Heart right ventricle (tissue), 16 donors: ENCODE results near the gene GGACT. TPM values are rescaled to one million over a fixed set of nuclear protein-coding genes. Genes with fewer than 3 reads are reported as not detected.
A peak's percentile ranks its signal among the peaks of the same experiment; 100 is the strongest.

ENCODE experiments used
- ATAC-seq, 8 donors: fragments of 200-7000 bp; cut with Tn5 transposase; one replicate each; pipeline ENCODE4 v1.9.1; 2020; ENCODE audit warnings: mild to moderate bottlenecking in 8 of 8, moderate library complexity in 8 of 8, moderate number of reproducible peaks in 1 of 8
- DNase-seq, 2 donors: peaks; one replicate each; pipeline ENCODE4 v3.0.0-alpha.2; 2020
- H3K27ac ChIP-seq, 10 donors: fragments of 200-600 bp; sonication (generic) in 2 of 10; one replicate each; pipeline versions ENCODE4 v1.5.0 to v1.8.0; 2020 to 2022; ENCODE audit warnings: mild to moderate bottlenecking in 3 of 10
- H3K27me3 ChIP-seq, 7 donors: fragments of 200-600 bp; one replicate each; pipeline ENCODE4 v1.8.0; 2021 to 2022; ENCODE audit warnings: mild to moderate bottlenecking in 2 of 7
- H3K36me3 ChIP-seq, 9 donors: fragments of 200-600 bp; sonication (generic) in 1 of 9; one replicate each; pipeline versions ENCODE4 v1.5.0 to v1.8.0; 2020 to 2022; ENCODE audit warnings: mild to moderate bottlenecking in 2 of 9
- H3K4me1 ChIP-seq, 9 donors: fragments of 200-600 bp; sonication (generic) in 1 of 9; one replicate each; pipeline versions ENCODE4 v1.5.0 to v1.8.0; 2020 to 2022; ENCODE audit warnings: mild to moderate bottlenecking in 4 of 9
- H3K4me3 ChIP-seq, 10 donors: fragments of 200-600 bp; sonication (generic) in 2 of 10; one replicate each; pipeline versions ENCODE4 v1.5.0 to v1.8.0; 2020 to 2022; ENCODE audit warnings: mild to moderate bottlenecking in 7 of 10, moderate library complexity in 2 of 10
- H3K9me3 ChIP-seq, 11 donors: fragments of 200-600 bp in 10 of 11; sonication (generic) in 2 of 11; one replicate each; pipeline versions ENCODE4 v1.5.0 to v1.8.0; 2013 to 2022; ENCODE audit warnings: mild to moderate bottlenecking in 2 of 11, control low read depth in 1 of 11, moderate library complexity in 1 of 11
- WGBS, 2 donors: extraction: QIAGEN DNeasy Blood & Tissue Kit; methylation state at CpG; one replicate each; pipeline ENCODE4 v1.1.7; 2013; ENCODE audit warnings: inconsistent platforms in 1 of 2; 5-methylcytosine and 5-hydroxymethylcytosine counted together
- intact Hi-C, 10 donors: fragments of 100-400 bp; cut with DNase I; formaldehyde crosslinking; loops; one replicate each; pipeline versions ENCODE4 v1.11.1 to v1.14.2; 2022
- polyA plus RNA-seq, 2 donors: library from polyadenylated mRNA; stranded (reverse); fragments of 200-250 nt; gene quantifications; one replicate each; pipeline ENCODE4 v1.2.3, GENCODE V29; 2013
- total RNA-seq, 10 donors: library from RNA; stranded (reverse); fragmentation: NEBNext Ultra II Directional in 3 of 10; extraction: Animal tissue kit (Norgen Biotek cat#: 25700) in 3 of 10; gene quantifications; one replicate each; pipeline versions ENCODE4 v1.2.1 to v1.2.4, GENCODE V29; 2021 to 2023
- TF ChIP-seq, protein P1 (sequence below), 9 donors: fragments of 200-600 bp; sonication (generic) in 2 of 9; IDR thresholded peaks; one replicate each; pipeline versions ENCODE4 v1.5.0 to v1.8.0; 2021 to 2022; ENCODE audit warnings: antibody characterized with exemption in 9 of 9, mild to moderate bottlenecking in 5 of 9, moderate library complexity in 1 of 9
- donor health status: Arrhythmogenic right ventricular cardiomyopathy.
- donor health status: ischemic (EF 13 %, LVEDD 7.1; RV severe dilation, severe dysfunction).
- donor health status: healthy with polysubstance abuse.
- donor health status: DM: no; HTN: yes; CAD: no.
- donor health status: DM: no; HTN: no; CAD: no.
- donor health status: ischemic (EF 25% LVEDD 6.9; RV normal size, moderate dysfunction).
- donor health status: ischemic (EF 25% LVEDD 5.7; RV mildly dilated, moderate dysfunction).
- donor health status: healthy.
- donor health status: DM: yes; HTN: yes; CAD: no.
- donor health status: Ischemic cardiomyopathy.
- donor health status: ischemic (EF 35%, LVEDD 5.7; RV mildly dilated, moderate dysfunction).
- donor health status: nonischemic (EF 11% LVEDD 7.7; RV severe dilation, severe dysfunction).
- donor health status: DM: yes; HTN: yes; CAD: no.
- donor health status: PGD.
- donor health status: ischemic (EF 29% LVEDD 5.4; RV normal size, mild dysfunction).
- donor health status: nonischemic (EF 23%, LVEDD 6.1; RV moderate dilation, normal function).

The GGACT gene
- total and polyA plus RNA-seq, 12 donors, result 0.51 to 3.5 (median 1.6) TPM

DNA sequence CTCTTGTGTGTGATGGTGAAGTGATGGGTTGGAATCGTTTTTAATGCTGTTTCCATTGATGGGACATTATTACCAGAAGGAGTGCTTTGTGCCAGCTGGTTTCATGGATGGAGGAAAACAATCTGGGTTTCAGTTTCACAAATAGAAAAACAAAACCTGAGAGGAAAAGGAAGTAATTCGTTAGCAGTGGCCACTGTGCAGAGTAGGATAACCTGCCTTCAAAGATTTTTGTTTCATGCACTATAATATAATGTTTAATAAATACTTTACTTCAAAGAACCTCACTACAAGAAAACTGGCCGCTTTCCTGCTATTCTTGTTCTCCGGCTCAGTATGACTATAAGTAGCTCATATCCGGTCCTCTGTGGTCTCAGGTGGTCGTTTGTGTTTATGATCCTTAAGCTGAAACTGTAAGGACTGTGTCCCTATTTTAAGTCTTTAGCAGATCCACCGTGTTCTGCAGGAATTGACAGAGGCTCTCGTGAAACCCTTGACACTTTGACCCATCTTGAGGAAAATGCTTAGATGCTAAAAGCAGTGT lies 104.7 kb downstream of the GGACT start:
- DNase-seq (no peak), ATAC-seq (no peak)
- H3K4me3 ChIP-seq, result no peak overlapping the region
- H3K27ac ChIP-seq, result no peak overlapping the region
- no peaks in the 10 kb centered on the region for H3K27me3 ChIP-seq
- TF ChIP-seq, protein P1, sequence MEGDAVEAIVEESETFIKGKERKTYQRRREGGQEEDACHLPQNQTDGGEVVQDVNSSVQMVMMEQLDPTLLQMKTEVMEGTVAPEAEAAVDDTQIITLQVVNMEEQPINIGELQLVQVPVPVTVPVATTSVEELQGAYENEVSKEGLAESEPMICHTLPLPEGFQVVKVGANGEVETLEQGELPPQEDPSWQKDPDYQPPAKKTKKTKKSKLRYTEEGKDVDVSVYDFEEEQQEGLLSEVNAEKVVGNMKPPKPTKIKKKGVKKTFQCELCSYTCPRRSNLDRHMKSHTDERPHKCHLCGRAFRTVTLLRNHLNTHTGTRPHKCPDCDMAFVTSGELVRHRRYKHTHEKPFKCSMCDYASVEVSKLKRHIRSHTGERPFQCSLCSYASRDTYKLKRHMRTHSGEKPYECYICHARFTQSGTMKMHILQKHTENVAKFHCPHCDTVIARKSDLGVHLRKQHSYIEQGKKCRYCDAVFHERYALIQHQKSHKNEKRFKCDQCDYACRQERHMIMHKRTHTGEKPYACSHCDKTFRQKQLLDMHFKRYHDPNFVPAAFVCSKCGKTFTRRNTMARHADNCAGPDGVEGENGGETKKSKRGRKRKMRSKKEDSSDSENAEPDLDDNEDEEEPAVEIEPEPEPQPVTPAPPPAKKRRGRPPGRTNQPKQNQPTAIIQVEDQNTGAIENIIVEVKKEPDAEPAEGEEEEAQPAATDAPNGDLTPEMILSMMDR (IDR thresholded peaks at IDR 0.05), result no peak
- no peaks in the 10 kb centered on the region for H3K36me3 ChIP-seq
- no peaks in the 10 kb centered on the region for H3K9me3 ChIP-seq
- WGBS, 2 donors, result 53 to 57% methylated on average over 8 of the region's 8 CpGs
- peaks cover 0 to 22% (median 8%) of the 10 kb centered on the region in 9 donors for H3K4me1 ChIP-seq
- intact Hi-C loops, result no loop called here

GRCh38 chr13:100483139-100483538 lies 105.5 kb downstream of the GGACT start:
- Histone ChIP-seq H3K9me3 (no peaks in the 10 kb centered on the region), H3K27me3 (no peaks in the 10 kb centered on the region), H3K4me1 (peaks cover 0 to 22% (median 8%) of the 10 kb centered on the region in 9 donors), H3K27ac (no peak overlapping the region), H3K4me3 (no peak overlapping the region), H3K36me3 (no peaks in the 10 kb centered on the region)
- ATAC-seq (no peak), DNase-seq (no peak)
- intact Hi-C loops, result no loop called here
- 74 to 79% methylated on average over 6 of the region's 6 CpGs for WGBS, 2 donors
- TF ChIP-seq, protein P1 (IDR thresholded peaks at IDR 0.05), result no peak

- no peaks in the 10 kb centered on the region for H3K36me3 ChIP-seq
- intact Hi-C loops, result no loop called here
- ATAC-seq, result peak in 2 of 8 donors; percentile 45 to 49
- TF ChIP-seq, protein P1 (IDR thresholded peaks at IDR 0.05), result no peak
- 85 to 86% methylated on average over 9 of the region's 9 CpGs for WGBS, 2 donors
- no peaks in the 10 kb centered on the region for H3K27me3 ChIP-seq
- H3K27ac ChIP-seq, result no peak overlapping the region
- DNase-seq, result no peak
- H3K4me1 ChIP-seq, result peaks cover 0 to 22% (median 8%) of the 10 kb centered on the region in 9 donors
- H3K9me3 ChIP-seq, result no peaks in the 10 kb centered on the region
- H3K4me3 ChIP-seq, result no peak overlapping the region
Observed at GRCh38 chr13:100480676-100481075, 107.9 kb downstream of the GGACT start.

Other genes starting within 250 kb of the GGACT start
- gene TMTC4, start 86.0 kb upstream of the GGACT start, total RNA-seq, result 1 to 10 TPM; 4.4 to 9.4 (median 6.5) TPM
- gene TMTC4, start 86.0 kb upstream of the GGACT start, polyA plus RNA-seq, result 1 to 10 TPM; 2.5 to 4.4 TPM